H9 (cell line): ENCODE data around the gene GALC. TPM values are rescaled to one million over a fixed set of nuclear protein-coding genes. Genes with fewer than 3 reads are reported as not detected.

Experiments used
- DNase-seq: peaks from one replicate; pipeline ENCODE4 v3.0.0-alpha.2; 2017
- H2AFZ ChIP-seq: one replicate; pipeline ENCODE4 v1.6.1; 2013; ENCODE audit warnings: mild to moderate bottlenecking, low read length, control low read depth, moderate library complexity
- H2AK5ac ChIP-seq: 2 replicates; pipeline ENCODE4 v1.6.1; 2013; ENCODE audit warnings: low read length, control low read depth, mixed read lengths; ENCODE audit not compliant: insufficient read length
- H2BK120ac ChIP-seq: one replicate; pipeline ENCODE4 v1.6.1; 2013; ENCODE audit warnings: low read depth, mild to moderate bottlenecking, low read length, control low read depth, inconsistent platforms; ENCODE audit not compliant: poor library complexity, severe bottlenecking
- H2BK12ac ChIP-seq: 2 replicates; pipeline ENCODE4 v1.6.1; 2013; ENCODE audit warnings: low read length, control low read depth, mixed read lengths, low read depth; ENCODE audit not compliant: insufficient read length
- H2BK15ac ChIP-seq: 2 replicates; pipeline ENCODE4 v1.6.1; 2013; ENCODE audit warnings: low read depth, low read length, control low read depth
- H2BK20ac ChIP-seq: one replicate; pipeline ENCODE4 v1.6.1; 2013; ENCODE audit warnings: low read depth, mild to moderate bottlenecking, low read length, control low read depth, inconsistent platforms; ENCODE audit not compliant: poor library complexity, severe bottlenecking
- H2BK5ac ChIP-seq: 2 replicates; pipeline ENCODE4 v1.6.1; 2013; ENCODE audit warnings: low read length, control low read depth, mixed read lengths; ENCODE audit not compliant: insufficient read length
- H3K14ac ChIP-seq: 2 replicates; pipeline ENCODE4 v1.6.1; 2013; ENCODE audit warnings: low read length, control low read depth; ENCODE audit not compliant: insufficient read depth
- H3K18ac ChIP-seq: 2 replicates; pipeline ENCODE4 v1.6.1; 2013; ENCODE audit warnings: low read depth, mild to moderate bottlenecking, mixed read lengths, low read length, control low read depth; ENCODE audit not compliant: insufficient read length
- H3K23ac ChIP-seq: 2 replicates; pipeline ENCODE4 v1.6.1; 2013; ENCODE audit warnings: low read length, control low read depth, mixed read lengths, low read depth; ENCODE audit not compliant: insufficient read length
- H3K23me2 ChIP-seq: 2 replicates; pipeline ENCODE4 v1.6.1; 2013; ENCODE audit warnings: low read depth, mild to moderate bottlenecking, mixed read lengths, low read length, control low read depth; ENCODE audit not compliant: insufficient read length, poor library complexity, severe bottlenecking
- H3K27ac ChIP-seq: 2 replicates; pipeline ENCODE4 v1.5.1; 2013; ENCODE audit warnings: low read length, control low read depth, mixed read lengths, low read depth; ENCODE audit not compliant: insufficient read length
- H3K27me3 ChIP-seq: 2 replicates; pipeline ENCODE4 v1.6.1; 2013; ENCODE audit warnings: low read length, control low read depth, inconsistent platforms; ENCODE audit not compliant: insufficient read depth
- H3K4ac ChIP-seq: 2 replicates; pipeline ENCODE4 v1.6.1; 2013; ENCODE audit warnings: low read depth, mild to moderate bottlenecking, control low read depth, inconsistent platforms, low read length, moderate library complexity
- H3K4me1 ChIP-seq: 2 replicates; pipeline ENCODE4 v1.6.1; 2013; ENCODE audit warnings: low read length, control low read depth, inconsistent platforms; ENCODE audit not compliant: insufficient read depth
- H3K4me2 ChIP-seq: 2 replicates; pipeline ENCODE4 v1.6.1; 2013; ENCODE audit warnings: low read length, control low read depth, mixed read lengths; ENCODE audit not compliant: insufficient read length, insufficient read depth
- H3K56ac ChIP-seq: 2 replicates; pipeline ENCODE4 v1.6.1; 2013; ENCODE audit warnings: low read depth, mild to moderate bottlenecking, mixed read lengths, low read length, control low read depth; ENCODE audit not compliant: insufficient read length
- H3K79me1 ChIP-seq: 2 replicates; pipeline ENCODE4 v1.6.1; 2013; ENCODE audit warnings: low read depth, mild to moderate bottlenecking, moderate library complexity, low read length, control low read depth, inconsistent platforms; ENCODE audit not compliant: insufficient read depth, poor library complexity, severe bottlenecking
- H3K79me2 ChIP-seq: 2 replicates; pipeline ENCODE4 v1.6.1; 2013; ENCODE audit warnings: low read length, control low read depth, inconsistent platforms; ENCODE audit not compliant: insufficient read depth
- H3K9ac ChIP-seq: 2 replicates; pipeline ENCODE4 v1.6.1; 2013; ENCODE audit warnings: low read length, control low read depth, mixed read lengths; ENCODE audit not compliant: insufficient read length; ENCODE audit errors: extremely low read depth
- H3K9me3 ChIP-seq: one replicate; pipeline ENCODE4 v1.6.1; 2013; ENCODE audit warnings: low read depth, low read length, inconsistent platforms; ENCODE audit not compliant: control insufficient read depth
- H3T11ph ChIP-seq: one replicate; pipeline ENCODE4 v1.6.1; 2013; ENCODE audit warnings: mild to moderate bottlenecking, low read length, control low read depth, inconsistent platforms
- H4K20me1 ChIP-seq: one replicate; pipeline ENCODE4 v1.6.1; 2013; ENCODE audit not compliant: control insufficient read depth, insufficient read length, insufficient read depth
- H4K5ac ChIP-seq: 2 replicates; pipeline ENCODE4 v1.6.1; 2013; ENCODE audit warnings: low read depth, mild to moderate bottlenecking, mixed read lengths, low read length, control low read depth; ENCODE audit not compliant: insufficient read length
- H4K8ac ChIP-seq: replicated peaks from 2 replicates; pipeline ENCODE4 v1.6.1; 2013; ENCODE audit warnings: low read length, control low read depth, mixed read lengths, low read depth; ENCODE audit not compliant: insufficient read length
- H4K91ac ChIP-seq: 2 replicates; pipeline ENCODE4 v1.6.1; 2013; ENCODE audit warnings: low read depth, mild to moderate bottlenecking, moderate library complexity, mixed read lengths, low read length, control low read depth; ENCODE audit not compliant: insufficient read length
- H3K27ac Mint-ChIP-seq, 3 experiments: 2 replicates in 2 of 3; 3 replicates in 1 of 3; pipeline ENCODE4 v1.8.0; 2020 to 2021; ENCODE audit warnings: mixed read lengths in 3 of 3, mild to moderate bottlenecking in 1 of 3, moderate library complexity in 1 of 3
- H3K27me3 Mint-ChIP-seq: 2 replicates; pipeline ENCODE4 v1.8.0; 2021; ENCODE audit warnings: low read depth, mild to moderate bottlenecking, moderate library complexity, mixed read lengths
- H3K36me3 Mint-ChIP-seq, 3 experiments: 2 replicates in 2 of 3; 3 replicates in 1 of 3; pipeline ENCODE4 v1.8.0; 2020 to 2021; ENCODE audit warnings: low read depth in 3 of 3, mixed read lengths in 3 of 3; ENCODE audit not compliant: insufficient read depth in 1 of 3
- H3K4me1 Mint-ChIP-seq, 2 experiments: 2 replicates each; pipeline ENCODE4 v1.8.0; 2020; ENCODE audit warnings: mixed read lengths in 2 of 2
- H3K4me3 Mint-ChIP-seq, 2 experiments: 2 replicates in 1 of 2; 3 replicates in 1 of 2; pipeline ENCODE4 v1.8.0; 2020 to 2021; ENCODE audit warnings: mild to moderate bottlenecking in 2 of 2, mixed read lengths in 2 of 2, moderate library complexity in 1 of 2
- H3K9me3 Mint-ChIP-seq, 2 experiments: 2 replicates in 1 of 2; 3 replicates in 1 of 2; pipeline ENCODE4 v1.8.0; 2020; ENCODE audit warnings: mild to moderate bottlenecking in 2 of 2, mixed read lengths in 2 of 2, moderate library complexity in 1 of 2
- CTCF ChIP-seq: fragments of 200-600 bp; sonication (generic); conservative IDR thresholded peaks from 3 replicates; pipeline ENCODE4 v1.8.0; 2021; ENCODE audit warnings: antibody characterized with exemption, mild to moderate bottlenecking
- WGBS: extraction: QIAGEN DNeasy Blood & Tissue Kit; methylation state at CpG from one replicate; pipeline ENCODE4 v1.1.7; 2013; ENCODE audit warnings: missing lambda C conversion rate, low lambda C conversion rate, mixed read lengths; ENCODE audit not compliant: insufficient read length; ENCODE audit errors: extremely low coverage; 5-methylcytosine and 5-hydroxymethylcytosine counted together
- total RNA-seq: library from RNA; stranded (reverse); gene quantifications from 2 replicates; pipeline ENCODE4 v1.2.1, GENCODE V29; 2021

The GALC gene
- total RNA-seq, 1 experiment from 2014 or later = 12.4 TPM

- H3K4me3 Mint-ChIP-seq = no peak overlapping the region
- Histone ChIP-seq H4K91ac (no peak overlapping the region), H3K9ac (no peak overlapping the region), H2BK12ac (no peak overlapping the region), H2BK120ac (no peak overlapping the region), H4K8ac (no peak overlapping the region), H4K5ac (no peak overlapping the region), H3K9me3 (no peaks in the 10 kb centered on the region), H3K4me1 (no peaks in the 10 kb centered on the region; the same call in 1 of the 2 replicates), H3T11ph (no peak overlapping the region), H3K79me1 (no peaks in the 10 kb centered on the region), H3K4me2 (no peak overlapping the region), H2BK20ac (no peak overlapping the region), H3K18ac (no peak overlapping the region), H2BK5ac (no peak overlapping the region), H2AK5ac (no peak overlapping the region), H2AFZ (no peak overlapping the region), H3K56ac (no peak overlapping the region), H3K4ac (no peak overlapping the region), H3K23ac (no peak overlapping the region), H3K14ac (no peak overlapping the region), H3K79me2 (no peaks in the 10 kb centered on the region), H3K23me2 (peaks cover 9% of the 10 kb centered on the region), H3K27me3 (no peaks in the 10 kb centered on the region), H2BK15ac (no peak overlapping the region), H4K20me1 (no peaks in the 10 kb centered on the region), H3K27ac (no peak overlapping the region)
- H3K4me1 Mint-ChIP-seq = peaks cover 16 to 20% of the 10 kb centered on the region in 2 experiments
- no peak for TF ChIP-seq CTCF
- no peak for DNase-seq
- H3K9me3 Mint-ChIP-seq = no peaks in the 10 kb centered on the region
- no peak overlapping the region; a peak in 1 of 7 replicates for H3K27ac Mint-ChIP-seq
- H3K36me3 Mint-ChIP-seq = no peaks in the 10 kb centered on the region
- no peaks in the 10 kb centered on the region; the same call in none of the 2 replicates for H3K27me3 Mint-ChIP-seq
- no CpG with 5 or more reads among the region's 5 CpGs for WGBS
Observed at GRCh38 chr14:87989221-87989955, 3.6 kb downstream of the GALC start.
